Body of pancreas (tissue), 4 donors: ENCODE data around the gene C6orf58. TPM values are rescaled to one million over a fixed set of nuclear protein-coding genes. Genes with fewer than 3 reads are reported as not detected.

Experiments used
- ATAC-seq: fragments of 150-250 bp; one replicate; pipeline ENCODE4 v1.9.1; 2016
- DNase-seq, 4 donors: peaks; one replicate each; pipeline ENCODE4 v3.0.0-alpha.2; 2019
- H3K27ac ChIP-seq, 4 donors: fragments of 200-600 bp; sonication (generic); 1 replicate in 3 of 4; 2 replicates in 1 of 4; pipeline versions ENCODE4 v1.5.1 to v1.6.1; 2016 to 2019; ENCODE audit warnings: mild to moderate bottlenecking in 1 of 4, mixed read lengths in 1 of 4, moderate library complexity in 1 of 4
- H3K27me3 ChIP-seq, 2 donors: fragments of 200-600 bp; sonication (generic); one replicate each; pipeline ENCODE4 v1.6.0; 2016; ENCODE audit warnings: mild to moderate bottlenecking in 1 of 2
- H3K36me3 ChIP-seq, 2 donors: fragments of 200-600 bp; sonication (generic); replicated peaks in 1 of 2; 2 replicates each; pipeline ENCODE4 v1.5.1; 2016; ENCODE audit warnings: low read depth in 2 of 2; ENCODE audit not compliant: insufficient read depth in 1 of 2
- H3K4me1 ChIP-seq: fragments of 200-600 bp; sonication (generic); one replicate; pipeline ENCODE4 v1.6.0; 2016
- H3K4me3 ChIP-seq, 2 donors: fragments of 200-600 bp; sonication (generic); 1 replicate in 1 of 2; 2 replicates in 1 of 2; pipeline ENCODE4 v1.5.1; 2016 to 2019
- H3K9me3 ChIP-seq, 3 donors: fragments of 200-600 bp; sonication (generic); 1 replicate in 2 of 3; 2 replicates in 1 of 3; pipeline ENCODE4 v1.5.1; 2016
- CTCF ChIP-seq, 7 experiments: fragments of 450-650 bp in 4 of 7; fragments of 200-600 bp in 3 of 7; sonication (generic) in 3 of 7; IDR thresholded peaks; one replicate each; pipeline ENCODE4 v1.5.1; 2016 to 2019; ENCODE audit warnings: antibody characterized with exemption in 7 of 7
- POLR2A ChIP-seq, 3 donors: fragments of 450-650 bp; IDR thresholded peaks; one replicate each; pipeline ENCODE4 v1.6.1; 2016; ENCODE audit warnings: antibody characterized with exemption in 3 of 3, mild to moderate bottlenecking in 2 of 3
- WGBS, 2 donors: methylation state at CpG; one replicate each; pipeline ENCODE4 v1.1.5; 2017; 5-methylcytosine and 5-hydroxymethylcytosine counted together
- intact Hi-C: fragments of 100-400 bp; cut with DNase I; formaldehyde crosslinking; loops from one replicate; pipeline ENCODE4 v1.15.1; 2023
- total RNA-seq, 2 donors: library from RNA; depleted of rRNA; stranded (reverse); fragments of >200 nt; gene quantifications; one replicate each; pipeline ENCODE4 v1.1.0, GENCODE V29; 2016

The C6orf58 gene
- total RNA-seq, 2 donors from 2014 or later = not detected

- H3K27me3 ChIP-seq = no peaks in the 10 kb centered on the region
- 57 to 71% methylated on average over 1 of the region's 1 CpG for WGBS, 2 donors
- intact Hi-C loops = no loop called here
- no peaks in the 10 kb centered on the region for H3K9me3 ChIP-seq
- peaks cover 6% of the 10 kb centered on the region for H3K4me1 ChIP-seq
- no peaks in the 10 kb centered on the region for H3K36me3 ChIP-seq
- TF ChIP-seq POLR2A (IDR thresholded peaks at IDR 0.05) = no peak
- no peak for TF ChIP-seq CTCF (IDR thresholded peaks at IDR 0.05)
- no peak for ATAC-seq
- no peak overlapping the region for H3K4me3 ChIP-seq
- no peak for DNase-seq
- no peak overlapping the region for H3K27ac ChIP-seq
These were observed 6.1 kb upstream of the C6orf58 start for GRCh38 chr6:127570739-127571389.

GRCh38 chr6:127578900-127579299 lies 1.9 kb downstream of the C6orf58 start:
- WGBS, 2 donors = 68% methylated on average over 3 of the region's 3 CpGs
- Histone ChIP-seq H3K36me3 (no peaks in the 10 kb centered on the region), H3K9me3 (no peaks in the 10 kb centered on the region), H3K27me3 (no peaks in the 10 kb centered on the region), H3K4me3 (no peak overlapping the region), H3K27ac (no peak overlapping the region), H3K4me1 (no peaks in the 10 kb centered on the region)
- TF ChIP-seq POLR2A (IDR thresholded peaks at IDR 0.05) (no peak), CTCF (IDR thresholded peaks at IDR 0.05) (no peak)
- no peak for ATAC-seq
- DNase-seq = no peak
- intact Hi-C loops = no loop called here

- Histone ChIP-seq H3K36me3 (no peaks in the 10 kb centered on the region), H3K4me1 (peaks cover 8% of the 10 kb centered on the region), H3K27ac (no peak overlapping the region), H3K27me3 (no peaks in the 10 kb centered on the region), H3K4me3 (no peak overlapping the region), H3K9me3 (no peaks in the 10 kb centered on the region)
- intact Hi-C loops = no loop called here
- ATAC-seq (no peak), DNase-seq (no peak)
- no peak for TF ChIP-seq POLR2A (IDR thresholded peaks at IDR 0.05)
- TF ChIP-seq CTCF (IDR thresholded peaks at IDR 0.05) = no peak
These were observed 4.6 kb downstream of the C6orf58 start for GRCh38 chr6:127581576-127581975.

- H3K9me3 ChIP-seq = no peaks in the 10 kb centered on the region
- no peak for DNase-seq
- no peak overlapping the region for H3K27ac ChIP-seq
- TF ChIP-seq CTCF (IDR thresholded peaks at IDR 0.05) (no peak), POLR2A (IDR thresholded peaks at IDR 0.05) (no peak)
- no peaks in the 10 kb centered on the region for H3K27me3 ChIP-seq
- intact Hi-C loops = no loop called here
- H3K36me3 ChIP-seq = no peaks in the 10 kb centered on the region
- no peak for ATAC-seq
- H3K4me1 ChIP-seq = peaks cover 8% of the 10 kb centered on the region
- no peak overlapping the region for H3K4me3 ChIP-seq
- 78 to 79% methylated on average over 4 of the region's 4 CpGs for WGBS, 2 donors
These were observed 5.9 kb downstream of the C6orf58 start for GRCh38 chr6:127582777-127583462.

GRCh38 chr6:127585123-127585522 lies 8.1 kb downstream of the C6orf58 start:
- intact Hi-C loops = no loop called here
- WGBS, 2 donors = 79 to 93% methylated on average over 2 of the region's 2 CpGs
- H3K4me3 ChIP-seq = no peak overlapping the region
- peaks cover 8% of the 10 kb centered on the region for H3K4me1 ChIP-seq
- ATAC-seq (no peak), DNase-seq (no peak)
- H3K9me3 ChIP-seq = no peaks in the 10 kb centered on the region
- H3K27me3 ChIP-seq = no peaks in the 10 kb centered on the region
- no peaks in the 10 kb centered on the region for H3K36me3 ChIP-seq
- H3K27ac ChIP-seq = no peak overlapping the region
- TF ChIP-seq CTCF (IDR thresholded peaks at IDR 0.05) (no peak), POLR2A (IDR thresholded peaks at IDR 0.05) (no peak)
